Measurements from ENCODE around the gene MRC1. TPM values are rescaled to one million over a fixed set of nuclear protein-coding genes. Genes with fewer than 3 reads are reported as not detected.

Gene MRC1
- total and polyA plus RNA-seq, 9 of the 15 experiments (the other 6 are each of a cell fraction or from before 2014, with no cell fraction given): 0.01 to 0.20 (median 0.03) TPM; not detected in 5

GRCh38 chr10:17821893-17822292, 12.7 kb downstream of the MRC1 start:
- no peak for ATAC-seq
- no peak overlapping the region for H3K4me3 ChIP-seq
- no peak for FAIRE-seq
- H3K4me1 ChIP-seq (replicated peaks in 1 of 2; ENCODE audit: control insufficient read depth in 2 of 2, insufficient read depth in 2 of 2, low read length in 2 of 2): no peaks in the 10 kb centered on the region
- no TSS peak for BruUV-seq (replicated peaks)
- H3K9me3 ChIP-seq (replicated peaks; ENCODE audit: control insufficient read depth, insufficient read depth, low read depth, low read length): no peaks in the 10 kb centered on the region
- no peak for TF ChIP-seq NCOR1 (IDR thresholded peaks at IDR 0.05)
- TF ChIP-seq FIP1L1 (IDR thresholded peaks at IDR 0.05; ENCODE audit: low read depth, low read length, poor library complexity, severe bottlenecking): no peak
- no peak for TF ChIP-seq ZNF324 (CRISPR knock-in tag; IDR thresholded peaks at IDR 0.05)
- no peak for TF ChIP-seq PHTF2 (CRISPR knock-in tag; IDR thresholded peaks at IDR 0.05)
- TF ChIP-seq SMARCA5 (IDR thresholded peaks at IDR 0.05): no peak
- TF ChIP-seq TAF7 (tag; IDR thresholded peaks at IDR 0.05): no peak
- TF ChIP-seq NFIX (CRISPR knock-in tag; IDR thresholded peaks at IDR 0.05; ENCODE audit: low read depth): no peak
- no peak for TF ChIP-seq TEAD4 (IDR thresholded peaks at IDR 0.05; ENCODE audit: low read length)
- TF ChIP-seq TEAD4 (CRISPR knock-in tag; IDR thresholded peaks at IDR 0.05; ENCODE audit: borderline replicate concordance): no peak
- no peak for TF ChIP-seq DLX4 (CRISPR knock-in tag; IDR thresholded peaks at IDR 0.05)
- no peak for TF ChIP-seq SAP30 (IDR thresholded peaks at IDR 0.05; ENCODE audit: borderline replicate concordance, insufficient read depth, low read depth, low read length, poor library complexity, severe bottlenecking)
- no peak for TF ChIP-seq ZNF507 (tag; conservative IDR thresholded peaks at IDR 0.05)
- TF ChIP-seq CHAMP1 (IDR thresholded peaks at IDR 0.05): no peak
- TF ChIP-seq ZNF277 (CRISPR knock-in tag; IDR thresholded peaks at IDR 0.05; ENCODE audit: borderline replicate concordance): no peak
- TF ChIP-seq ZBED1 (IDR thresholded peaks at IDR 0.05): no peak
- TF ChIP-seq YBX1 (IDR thresholded peaks at IDR 0.05): no peak
- TF ChIP-seq TFAM (CRISPR knock-in tag; conservative IDR thresholded peaks at IDR 0.05): no peak
- TF ChIP-seq ZBTB17 (CRISPR knock-in tag; IDR thresholded peaks at IDR 0.05): no peak
- TF ChIP-seq FOXM1 (IDR thresholded peaks at IDR 0.05; ENCODE audit: low read depth): no peak
- no peak for TF ChIP-seq FOXM1 (CRISPR knock-in tag; IDR thresholded peaks at IDR 0.05; ENCODE audit: low read depth)
- ChIA-PET CTCF (ENCODE audit: low intra/inter-chr PET ratio) (no interaction called here), POLR2A (no interaction called here)
- 0% methylated on average over 1 of the region's 1 CpG for WGBS (ENCODE audit: insufficient coverage, low coverage, missing lambda C conversion rate)
- H3K79me2 ChIP-seq (ENCODE audit: control insufficient read depth, insufficient read depth, low read length): no peaks in the 10 kb centered on the region
- H3K27ac ChIP-seq (ENCODE audit: extremely low read depth, low read depth, low read length): no peak overlapping the region
- H3K9ac ChIP-seq (ENCODE audit: insufficient read depth in 1 of 2, low read depth in 2 of 2, low read length in 2 of 2): no peak overlapping the region
- H2AFZ ChIP-seq (ENCODE audit: low read depth, low read length): no peak overlapping the region
- no peak overlapping the region for H3K4me2 ChIP-seq (ENCODE audit: insufficient read depth, low read length)
- no peaks in the 10 kb centered on the region for H4K20me1 ChIP-seq (replicated peaks; ENCODE audit: control insufficient read depth, insufficient read depth, low read length)
- intact Hi-C loops (cut with micrococcal nuclease): no loop called here
- no peak for DNase-seq (ENCODE audit: extremely low read depth in 1 of 4, low spot score in 3 of 4)
- H3K9me1 ChIP-seq (ENCODE audit: control insufficient read depth, insufficient read depth, low read length): no peaks in the 10 kb centered on the region
- no peaks in the 10 kb centered on the region for H3K36me3 ChIP-seq (ENCODE audit: control insufficient read depth, insufficient read depth, low read length)
- in situ Hi-C loops (cut with MboI): no loop called here
- peaks cover 4 to 42% of the 10 kb centered on the region in 2 experiments; a peak in 2 of 5 replicates for H3K27me3 ChIP-seq (ENCODE audit: control insufficient read depth in 2 of 2, insufficient read depth in 2 of 2, low read length in 2 of 2)

All from K562 (cell line).